H1 (cell line): Measurements from ENCODE around the gene AQP2. TPM values are rescaled to one million over a fixed set of nuclear protein-coding genes. Genes with fewer than 3 reads are reported as not detected.

Source experiments
- BCL11A ChIP-seq, 2 experiments: IDR thresholded peaks; one replicate each; pipeline ENCODE4 v1.6.1; 2011; ENCODE audit warnings: low read depth in 2 of 2, low read length in 2 of 2, mild to moderate bottlenecking in 2 of 2
- CHD7 ChIP-seq: fragments of 300-600 bp; sonication (generic); IDR thresholded peaks from 2 replicates; pipeline ENCODE4 v1.7.1; 2012; ENCODE audit warnings: low read length, moderate library complexity, mild to moderate bottlenecking, inconsistent platforms; ENCODE audit not compliant: insufficient replicate concordance
- HDAC6 ChIP-seq: IDR thresholded peaks from one replicate; pipeline ENCODE4 v1.7.1; 2012; ENCODE audit warnings: low read depth, mild to moderate bottlenecking, inconsistent platforms, low read length, moderate library complexity
- MAFK ChIP-seq: IDR thresholded peaks from 2 replicates; pipeline ENCODE4 v1.6.1; 2012; ENCODE audit warnings: low read depth, mild to moderate bottlenecking, improper control_type of control experiment, low read length
- SIX5 ChIP-seq: IDR thresholded peaks from 2 replicates; pipeline ENCODE4 v1.6.1; 2011; ENCODE audit warnings: mild to moderate bottlenecking, low read depth, low read length
- TBP ChIP-seq: IDR thresholded peaks from 2 replicates; pipeline ENCODE4 v1.6.1; 2011; ENCODE audit warnings: low read depth, low read length, improper control_type of control experiment
- polyA plus RNA-seq, 7 experiments: library from polyadenylated mRNA; depleted of rRNA in 3 of 7; stranded (reverse) in 5 of 7; unstranded in 2 of 7; fragments of >200 nt in 5 of 7; fragments of 200-250 nt in 2 of 7; gene quantifications; 1 replicate in 5 of 7; 2 replicates in 1 of 7; 4 replicates in 1 of 7; pipeline versions ENCODE4 v1.2.1 to v1.2.3, GENCODE V29; 2011 to 2013; ENCODE audit warnings: missing spikeins in 2 of 7, mixed read lengths in 2 of 7
- total RNA-seq: library from RNA; stranded (reverse); fragmentation: NEBNext Ultra II Directional; extraction: Animal tissue kit (Norgen Biotek cat#: 25700); gene quantifications from 2 replicates; pipeline ENCODE4 v1.2.1, GENCODE V29; 2021
- TF ChIP-seq, protein P1 (sequence below): IDR thresholded peaks from 2 replicates; pipeline ENCODE4 v1.6.1; 2012; ENCODE audit warnings: inconsistent platforms
- TF ChIP-seq, protein P2 (sequence below): IDR thresholded peaks from 2 replicates; pipeline ENCODE4 v1.6.1; 2012; ENCODE audit warnings: inconsistent platforms

AQP2 gene
- total and polyA plus RNA-seq, 2 of the 8 experiments (the other 6 are each of a cell fraction or from before 2014, with no cell fraction given): not detected

GRCh38 chr12:49909826-49910225 is 40.7 kb upstream of the AQP2 start (continued):
- TF ChIP-seq CHD7: no peak
- no peak for TF ChIP-seq SIX5
- TF ChIP-seq, protein P1, sequence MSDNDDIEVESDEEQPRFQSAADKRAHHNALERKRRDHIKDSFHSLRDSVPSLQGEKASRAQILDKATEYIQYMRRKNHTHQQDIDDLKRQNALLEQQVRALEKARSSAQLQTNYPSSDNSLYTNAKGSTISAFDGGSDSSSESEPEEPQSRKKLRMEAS: peak; percentile 92
- TF ChIP-seq, protein P2, sequence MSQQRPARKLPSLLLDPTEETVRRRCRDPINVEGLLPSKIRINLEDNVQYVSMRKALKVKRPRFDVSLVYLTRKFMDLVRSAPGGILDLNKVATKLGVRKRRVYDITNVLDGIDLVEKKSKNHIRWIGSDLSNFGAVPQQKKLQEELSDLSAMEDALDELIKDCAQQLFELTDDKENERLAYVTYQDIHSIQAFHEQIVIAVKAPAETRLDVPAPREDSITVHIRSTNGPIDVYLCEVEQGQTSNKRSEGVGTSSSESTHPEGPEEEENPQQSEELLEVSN: peak; percentile 82
- TF ChIP-seq MAFK: no peak
- TF ChIP-seq HDAC6: no peak
- TF ChIP-seq TBP: 0 out of 2 replicates have a peak, but pooled peaks have one; percentile 35
- no peak for TF ChIP-seq BCL11A (IDR thresholded peaks at IDR 0.05; ENCODE audit: low read depth in 2 of 2, low read length in 2 of 2)
